Right lung (tissue), 10 donors: ENCODE data around the gene JUNB. TPM values are rescaled to one million over a fixed set of nuclear protein-coding genes. Genes with fewer than 3 reads are reported as not detected.

ENCODE experiments used
- DNase-seq, 2 donors: peaks; one replicate each; pipeline ENCODE4 v3.0.0-alpha.2; 2013
- long read RNA-seq, 8 donors: transcript quantifications; one replicate each; lab custom pipeline, GENCODE V29; 2026
- polyA plus RNA-seq, 5 donors: library from polyadenylated mRNA; unstranded; fragments of 120-200 nt; gene quantifications; one replicate each; pipeline versions ENCODE4 v1.2.1 to v1.2.3, GENCODE V29; 2013; ENCODE audit warnings: inconsistent platforms in 1 of 5, low replicate concordance in 1 of 5; ENCODE audit not compliant: insufficient read length in 5 of 5, insufficient read depth in 1 of 5

JUNB gene
- 100 to 1,000 TPM in 1 of 5 donors, 10 to 100 TPM in 4; 14.8 to 132 (median 48.0) TPM for polyA plus RNA-seq
- long read RNA-seq, donor 1, transcript JUNB-201 (1 exons, 1,820 nt): major isoform, 133 of 133 reads
- long read RNA-seq, donor 1, partial matches to known transcripts: 0 of 133 reads
- long read RNA-seq, donor 1, other reads (novel, unspliced or antisense): 0 of 133 reads
- long read RNA-seq, donor 2, transcript JUNB-201 (1 exons, 1,820 nt): major isoform, 148 of 148 reads
- long read RNA-seq, donor 2, partial matches to known transcripts: 0 of 148 reads
- long read RNA-seq, donor 2, other reads (novel, unspliced or antisense): 0 of 148 reads
- long read RNA-seq, donor 3, transcript JUNB-201 (1 exons, 1,820 nt): major isoform, 50 of 134 reads
- long read RNA-seq, donor 3, partial matches to known transcripts: 0 of 134 reads
- long read RNA-seq, donor 3, other reads (novel, unspliced or antisense): 84 of 134 reads
- long read RNA-seq, donor 4, transcript JUNB-201 (1 exons, 1,820 nt): major isoform, 48 of 48 reads
- long read RNA-seq, donor 4, partial matches to known transcripts: 0 of 48 reads
- long read RNA-seq, donor 4, other reads (novel, unspliced or antisense): 0 of 48 reads
- long read RNA-seq, donor 5, transcript JUNB-201 (1 exons, 1,820 nt): major isoform, 178 of 178 reads
- long read RNA-seq, donor 5, partial matches to known transcripts: 0 of 178 reads
- long read RNA-seq, donor 5, other reads (novel, unspliced or antisense): 0 of 178 reads
- long read RNA-seq, donor 6, transcript JUNB-201 (1 exons, 1,820 nt): major isoform, 128 of 128 reads
- long read RNA-seq, donor 6, partial matches to known transcripts: 0 of 128 reads
- long read RNA-seq, donor 6, other reads (novel, unspliced or antisense): 0 of 128 reads
- long read RNA-seq, donor 7, transcript JUNB-201 (1 exons, 1,820 nt): major isoform, 169 of 169 reads
- long read RNA-seq, donor 7, partial matches to known transcripts: 0 of 169 reads
- long read RNA-seq, donor 7, other reads (novel, unspliced or antisense): 0 of 169 reads
- long read RNA-seq, donor 8, transcript JUNB-201 (1 exons, 1,820 nt): major isoform, 43 of 43 reads
- long read RNA-seq, donor 8, partial matches to known transcripts: 0 of 43 reads
- long read RNA-seq, donor 8, other reads (novel, unspliced or antisense): 0 of 43 reads

DNA sequence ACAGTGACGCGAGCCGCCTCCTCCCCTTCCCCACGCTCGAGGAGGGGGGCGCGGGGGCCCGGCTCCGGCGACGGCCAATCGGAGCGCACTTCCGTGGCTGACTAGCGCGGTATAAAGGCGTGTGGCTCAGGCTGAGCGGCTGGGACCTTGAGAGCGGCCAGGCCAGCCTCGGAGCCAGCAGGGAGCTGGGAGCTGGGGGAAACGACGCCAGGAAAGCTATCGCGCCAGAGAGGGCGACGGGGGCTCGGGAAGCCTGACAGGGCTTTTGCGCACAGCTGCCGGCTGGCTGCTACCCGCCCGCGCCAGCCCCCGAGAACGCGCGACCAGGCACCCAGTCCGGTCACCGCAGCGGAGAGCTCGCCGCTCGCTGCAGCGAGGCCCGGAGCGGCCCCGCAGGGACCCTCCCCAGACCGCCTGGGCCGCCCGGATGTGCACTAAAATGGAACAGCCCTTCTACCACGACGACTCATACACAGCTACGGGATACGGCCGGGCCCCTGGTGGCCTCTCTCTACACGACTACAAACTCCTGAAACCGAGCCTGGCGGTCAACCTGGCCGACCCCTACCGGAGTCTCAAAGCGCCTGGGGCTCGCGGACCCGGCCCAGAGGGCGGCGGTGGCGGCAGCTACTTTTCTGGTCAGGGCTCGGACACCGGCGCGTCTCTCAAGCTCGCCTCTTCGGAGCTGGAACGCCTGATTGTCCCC is at the start of gene JUNB:
TSS of gene JUNB (plus strand) at position 142 of the 706 bp plus-strand sequence. CDS start at position 428, 286 bp downstream.
- DNase-seq: peak; percentile 95 to 96

DNA sequence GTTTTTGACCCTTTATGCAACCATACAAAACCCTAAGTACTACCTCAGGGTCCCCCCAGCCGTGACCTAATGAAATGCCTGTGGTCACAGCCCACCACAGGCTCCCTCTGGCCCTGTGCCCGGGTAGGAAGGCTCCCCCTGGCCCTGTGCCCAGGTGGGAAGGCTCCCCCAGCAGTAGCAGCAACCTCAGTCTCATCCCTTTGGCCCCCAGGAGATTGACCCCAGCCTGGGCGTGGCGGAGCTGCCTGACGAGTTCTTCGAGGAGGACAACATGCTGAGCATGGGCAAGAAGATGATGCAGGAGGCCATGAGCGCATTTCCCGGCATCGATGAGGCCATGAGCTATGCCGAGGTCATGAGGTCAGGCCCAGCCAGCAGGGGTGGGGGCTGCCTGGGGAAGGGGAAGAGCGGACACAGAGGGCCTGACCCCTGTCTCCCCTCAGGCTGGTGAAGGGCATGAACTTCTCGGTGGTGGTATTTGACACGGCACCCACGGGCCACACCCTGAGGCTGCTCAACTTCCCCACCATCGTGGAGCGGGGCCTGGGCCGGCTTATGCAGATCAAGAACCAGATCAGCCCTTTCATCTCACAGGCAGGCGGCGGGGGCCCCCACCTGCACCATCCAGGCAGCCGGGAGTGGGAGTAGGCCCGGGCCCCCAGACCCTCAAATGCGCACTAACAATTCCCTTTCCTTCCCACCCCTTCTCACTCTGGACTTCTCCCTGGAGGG is 46.0 kb upstream of the JUNB start:
- DNase-seq: no peak

DNA sequence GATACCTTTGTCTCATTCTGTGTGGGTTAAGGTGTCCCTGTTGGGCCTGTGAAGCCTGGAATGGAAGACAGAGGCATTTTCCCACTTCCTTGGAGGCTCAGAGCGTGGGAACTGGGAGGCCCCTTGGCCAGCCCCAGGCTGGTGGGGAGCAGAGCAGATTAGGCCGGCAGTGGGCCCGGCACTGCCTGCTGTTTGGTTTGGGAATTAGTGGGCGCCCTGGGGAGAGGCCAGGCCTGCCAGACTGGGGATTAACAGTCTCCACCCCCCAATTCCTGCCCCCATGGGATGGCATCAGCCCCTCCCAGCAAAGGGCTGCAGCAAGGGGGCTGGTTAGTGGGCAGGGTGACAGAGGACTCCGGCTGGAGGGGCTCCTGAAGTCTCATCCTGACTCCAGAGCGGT is 42.8 kb upstream of the JUNB start:
- DNase-seq: no peak

DNA sequence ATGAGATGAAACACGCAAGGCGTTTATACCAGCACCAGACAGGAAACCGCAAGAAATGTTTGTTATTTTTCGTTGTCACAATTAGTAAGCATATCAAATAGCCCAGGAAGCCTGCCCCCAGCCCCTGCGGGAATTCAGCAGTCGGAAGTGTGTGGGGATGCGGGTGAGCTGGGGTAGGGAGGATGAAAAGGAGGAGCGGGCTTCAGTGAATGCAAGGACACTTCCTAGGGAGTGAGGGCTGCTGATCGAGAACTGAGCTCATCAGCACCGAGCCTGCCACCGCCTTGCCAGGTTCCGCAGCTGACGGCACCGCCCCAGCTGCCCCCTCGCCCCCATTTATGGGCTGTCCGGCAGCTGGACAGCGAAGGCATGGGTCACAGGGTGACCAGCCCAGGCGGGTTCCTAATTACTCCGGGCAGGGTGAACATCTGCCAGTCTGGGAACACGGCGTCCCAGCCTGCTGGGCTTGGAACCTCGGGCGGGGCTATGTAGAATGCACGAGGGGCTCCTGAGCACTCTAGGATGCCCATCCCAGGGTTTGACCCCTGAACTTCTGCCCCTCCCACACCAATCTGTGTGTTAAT is 41.3 kb upstream of the JUNB start:
- no peak for DNase-seq

DNA sequence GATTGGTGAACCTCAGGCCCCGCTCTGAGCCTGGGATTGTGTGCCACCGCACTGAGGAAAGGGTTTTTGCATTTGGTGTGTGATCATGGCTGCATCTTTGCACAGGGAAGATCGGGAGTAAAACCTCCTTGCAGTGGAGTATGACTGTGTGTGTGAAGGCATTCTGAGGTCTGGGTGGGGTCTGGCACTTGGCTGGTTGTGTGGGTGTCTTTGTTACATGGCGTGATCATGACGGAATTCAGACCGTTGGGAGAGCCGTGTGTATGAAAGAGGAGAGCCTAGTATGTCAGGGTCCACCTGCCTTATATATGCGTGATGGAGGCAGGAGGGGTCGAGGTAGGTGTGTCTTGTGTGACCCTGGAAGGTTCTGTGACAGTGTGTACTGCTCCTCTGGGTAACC is 40.4 kb upstream of the JUNB start:
- DNase-seq: no peak

DNA sequence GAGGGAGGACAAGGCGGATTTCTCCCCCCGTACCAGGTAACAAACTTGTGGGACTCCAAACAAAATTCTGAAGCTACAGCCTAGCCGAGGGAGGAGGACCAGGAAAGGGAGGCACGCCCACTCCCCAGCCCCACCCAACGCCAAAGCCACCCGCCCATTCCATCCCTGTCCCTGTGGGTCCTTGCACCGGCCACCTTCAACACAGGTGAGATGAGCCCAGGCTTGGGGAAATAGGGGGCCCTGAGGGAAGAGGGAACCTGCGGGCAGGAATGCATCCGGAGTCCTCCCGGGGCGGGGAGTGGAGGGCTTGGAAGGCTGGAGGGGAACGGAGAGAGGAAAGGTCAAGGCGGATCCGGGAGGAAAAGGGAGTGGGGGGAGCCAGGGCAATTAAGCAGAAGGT is 39.7 kb upstream of the JUNB start, which contains the start of gene BEST2:
TSS of gene BEST2 (plus strand) at position 157 of the 400 bp plus-strand sequence. CDS start 802 bp downstream, outside the sequence.
- DNase-seq: no peak

DNA sequence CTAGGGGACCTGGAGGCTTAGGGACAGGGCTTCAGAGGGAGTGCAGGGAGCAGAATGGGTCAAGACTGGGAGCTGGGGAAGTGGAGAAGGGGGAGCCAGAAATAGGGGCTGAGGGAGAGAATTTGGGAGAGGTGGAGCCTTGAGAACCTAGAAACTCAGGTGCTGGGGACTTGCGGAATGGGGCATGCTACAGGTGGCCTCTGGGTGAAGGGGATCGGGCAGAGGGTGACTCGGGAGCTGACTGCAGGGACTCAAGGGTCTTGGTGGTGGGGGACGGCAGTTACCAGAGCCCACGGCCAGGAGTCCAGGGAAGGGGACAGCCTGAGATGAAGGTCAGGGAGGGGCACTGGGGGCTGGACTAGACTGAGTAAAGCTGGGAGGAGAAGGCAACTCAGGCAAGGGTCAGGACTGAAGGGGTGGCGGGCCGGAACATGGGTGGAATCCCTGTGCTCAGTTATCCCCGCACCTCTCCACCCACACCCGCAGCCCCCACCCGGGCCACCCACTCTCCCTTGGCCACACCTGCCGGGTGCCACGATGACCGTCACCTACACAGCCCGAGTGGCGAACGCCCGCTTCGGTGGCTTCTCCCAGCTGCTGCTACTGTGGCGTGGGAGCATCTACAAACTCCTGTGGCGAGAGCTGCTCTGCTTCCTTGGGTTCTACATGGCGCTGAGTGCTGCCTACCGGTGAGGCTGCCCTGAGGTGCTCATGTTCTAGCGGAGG is 39.1 kb upstream of the JUNB start:
- no peak for DNase-seq

DNA sequence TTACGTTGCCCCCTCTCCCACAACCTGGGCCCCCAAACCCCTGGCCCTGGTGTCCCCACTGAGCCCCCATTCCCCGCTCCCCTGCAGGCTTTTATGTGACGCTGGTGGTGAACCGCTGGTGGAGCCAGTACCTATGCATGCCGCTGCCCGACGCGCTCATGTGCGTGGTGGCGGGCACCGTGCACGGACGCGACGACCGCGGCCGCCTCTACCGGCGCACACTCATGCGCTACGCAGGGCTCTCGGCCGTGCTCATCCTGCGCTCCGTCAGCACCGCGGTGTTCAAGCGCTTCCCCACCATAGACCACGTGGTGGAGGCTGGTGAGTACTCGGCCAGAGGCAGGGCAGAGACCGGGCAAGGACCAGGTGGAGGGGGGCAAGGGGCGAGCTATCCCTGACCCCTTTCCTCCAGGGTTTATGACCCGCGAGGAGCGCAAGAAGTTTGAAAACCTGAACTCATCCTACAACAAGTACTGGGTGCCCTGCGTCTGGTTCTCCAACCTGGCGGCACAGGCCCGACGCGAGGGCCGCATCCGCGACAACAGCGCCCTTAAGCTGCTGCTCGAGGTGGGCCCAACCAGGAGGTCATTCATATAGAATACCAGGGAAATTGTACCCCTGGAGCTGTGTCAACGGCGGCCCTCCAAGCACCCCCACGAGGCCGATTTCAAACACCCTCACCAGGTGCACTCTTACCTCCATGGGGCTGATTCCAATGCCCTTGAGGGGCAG is 36.7 kb upstream of the JUNB start:
- no peak for DNase-seq

DNA sequence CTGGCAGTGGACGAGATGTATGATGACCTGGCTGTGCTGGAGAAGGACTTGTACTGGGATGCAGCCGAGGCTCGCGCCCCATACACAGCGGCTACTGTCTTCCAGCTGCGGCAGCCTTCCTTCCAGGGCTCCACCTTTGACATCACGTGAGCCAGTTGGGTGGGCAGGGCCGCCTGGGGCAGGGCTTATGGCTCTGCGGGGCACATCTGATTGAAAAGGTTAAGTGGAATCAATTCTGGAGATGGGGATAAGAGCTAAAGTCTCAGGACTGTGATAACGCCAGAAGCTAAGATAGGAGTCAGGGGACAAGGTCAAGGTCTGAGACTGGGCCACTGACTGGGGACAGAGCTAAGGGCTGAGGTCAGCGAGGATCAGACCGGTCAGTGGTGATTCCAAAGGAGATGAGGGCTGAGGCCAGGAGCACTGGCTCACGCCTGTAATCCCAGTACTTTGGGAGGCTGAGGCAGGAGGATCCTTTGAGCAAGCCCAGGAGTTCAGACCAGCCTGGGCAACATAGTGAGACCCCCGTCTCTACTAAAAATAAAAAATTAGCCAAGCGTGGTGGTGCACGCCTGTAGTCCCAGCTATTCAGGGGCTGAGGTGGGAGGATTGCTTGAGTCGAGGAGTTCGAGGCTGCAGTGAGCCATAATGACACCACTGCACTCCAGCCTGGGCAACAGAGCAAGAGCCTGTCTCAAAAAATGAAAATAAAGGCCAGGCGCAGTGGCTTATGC is 35.0 kb upstream of the JUNB start:
- DNase-seq: no peak

DNA sequence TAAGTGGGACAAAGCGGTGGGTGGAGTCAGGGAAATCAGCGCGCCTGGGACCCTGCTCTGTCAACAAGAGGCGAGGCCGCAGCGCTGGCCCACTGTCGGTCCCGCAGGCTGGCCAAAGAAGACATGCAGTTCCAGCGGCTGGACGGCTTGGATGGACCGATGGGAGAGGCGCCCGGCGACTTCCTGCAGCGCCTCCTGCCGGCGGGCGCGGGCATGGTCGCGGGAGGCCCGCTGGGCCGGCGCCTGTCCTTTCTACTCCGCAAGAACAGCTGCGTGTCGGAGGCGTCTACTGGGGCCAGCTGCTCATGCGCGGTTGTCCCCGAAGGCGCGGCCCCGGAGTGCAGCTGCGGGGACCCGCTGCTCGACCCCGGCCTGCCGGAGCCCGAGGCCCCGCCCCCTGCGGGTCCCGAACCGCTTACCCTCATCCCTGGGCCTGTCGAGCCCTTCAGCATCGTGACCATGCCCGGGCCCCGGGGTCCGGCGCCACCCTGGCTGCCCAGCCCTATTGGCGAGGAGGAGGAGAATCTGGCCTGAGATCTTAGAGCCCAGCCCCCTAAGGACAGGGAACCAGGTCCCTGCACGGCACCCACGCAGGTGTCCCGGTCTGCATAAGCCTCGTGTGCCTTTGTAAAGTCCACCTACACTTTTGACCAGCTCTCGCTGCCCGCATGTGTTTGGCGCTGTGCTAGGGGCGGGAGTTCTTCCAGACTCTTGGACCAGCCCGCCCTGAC is 33.6 kb upstream of the JUNB start:
- peak in 1 of 2 donors; percentile 58 for DNase-seq

DNA sequence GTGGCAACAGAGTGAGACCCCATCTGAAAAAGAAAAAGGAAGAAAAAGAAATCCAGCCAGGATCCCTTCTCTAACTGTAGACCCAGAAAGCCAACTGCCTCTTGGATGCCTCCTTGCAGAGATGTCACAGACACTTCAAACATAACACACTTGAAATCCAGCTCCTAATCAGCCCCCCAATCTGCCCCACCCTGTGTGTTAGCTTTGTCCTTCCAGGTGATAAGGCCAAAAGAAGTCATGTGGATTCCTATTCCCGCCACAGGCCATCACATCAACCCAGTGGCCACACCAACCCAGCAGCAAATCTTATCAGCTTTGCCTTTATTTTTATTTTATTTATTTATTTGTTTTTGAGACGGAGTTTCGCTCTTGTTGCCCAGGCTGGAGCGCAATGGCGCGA is 31.6 kb upstream of the JUNB start:
- no peak for DNase-seq

DNA sequence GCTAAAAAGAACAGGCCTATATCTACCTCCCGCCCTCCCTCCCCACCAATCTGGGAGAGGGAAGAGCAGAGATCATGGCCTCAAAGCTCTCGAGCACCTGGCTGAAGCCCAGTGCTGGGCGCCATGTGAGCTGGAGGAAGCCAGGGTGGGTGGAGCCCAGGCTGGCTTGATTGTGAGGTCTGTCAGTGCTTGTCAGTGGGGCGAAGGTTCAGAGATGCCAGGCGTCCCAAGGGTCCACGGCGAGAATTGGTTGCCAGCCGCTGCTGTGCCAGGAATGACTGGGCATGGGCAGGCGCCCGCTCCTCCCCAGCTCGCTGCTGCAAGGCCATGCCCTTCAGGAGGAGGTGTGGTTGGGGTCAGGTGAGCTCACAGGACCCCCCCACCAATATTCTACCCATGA is 28.2 kb upstream of the JUNB start:
- DNase-seq: no peak

DNA sequence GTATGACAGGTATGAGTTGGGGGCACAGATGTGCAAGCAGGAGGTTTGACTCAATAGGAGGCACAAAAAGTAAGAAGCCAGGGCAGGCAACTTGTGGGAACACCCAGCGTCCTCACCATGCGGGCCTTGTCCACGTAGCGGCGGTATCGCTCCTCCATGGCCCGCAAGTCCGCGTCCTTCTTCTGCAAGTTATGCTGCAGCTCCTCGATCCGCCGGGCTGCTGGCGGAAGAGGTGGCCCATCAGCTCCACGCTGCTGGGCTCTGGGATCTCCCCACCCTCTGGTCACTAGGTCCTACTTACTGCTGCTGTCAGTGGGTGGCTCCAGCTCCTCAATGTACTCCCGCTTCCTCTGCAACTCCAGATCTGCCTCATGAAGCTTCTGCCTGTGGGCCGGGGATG is 26.6 kb upstream of the JUNB start:
- DNase-seq: no peak

DNA sequence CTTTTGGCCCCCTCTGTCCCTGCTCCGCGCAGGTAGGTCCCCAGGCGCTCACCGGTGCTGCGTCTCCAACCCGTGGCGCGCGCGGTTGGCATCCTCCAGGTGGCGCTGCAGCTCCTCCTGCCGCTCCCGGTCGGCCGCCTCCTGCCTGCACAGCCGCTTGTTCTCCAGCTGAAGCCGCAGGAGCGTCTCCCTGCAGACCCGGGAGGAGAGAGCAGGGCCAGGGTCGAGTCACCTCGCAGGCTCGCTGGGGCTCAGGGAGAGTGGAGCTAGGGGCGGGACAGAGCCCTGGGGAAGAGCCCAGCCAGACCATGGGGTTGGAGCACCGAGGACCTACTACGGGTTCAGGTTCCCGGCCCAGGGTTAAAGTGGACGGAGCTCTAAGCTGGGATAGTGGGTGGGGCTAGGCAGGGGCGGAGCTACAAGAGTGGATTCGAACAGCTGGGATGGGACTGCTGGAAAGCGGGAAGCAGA is 25.2 kb upstream of the JUNB start:
- DNase-seq: peak; percentile 49 to 71

DNA sequence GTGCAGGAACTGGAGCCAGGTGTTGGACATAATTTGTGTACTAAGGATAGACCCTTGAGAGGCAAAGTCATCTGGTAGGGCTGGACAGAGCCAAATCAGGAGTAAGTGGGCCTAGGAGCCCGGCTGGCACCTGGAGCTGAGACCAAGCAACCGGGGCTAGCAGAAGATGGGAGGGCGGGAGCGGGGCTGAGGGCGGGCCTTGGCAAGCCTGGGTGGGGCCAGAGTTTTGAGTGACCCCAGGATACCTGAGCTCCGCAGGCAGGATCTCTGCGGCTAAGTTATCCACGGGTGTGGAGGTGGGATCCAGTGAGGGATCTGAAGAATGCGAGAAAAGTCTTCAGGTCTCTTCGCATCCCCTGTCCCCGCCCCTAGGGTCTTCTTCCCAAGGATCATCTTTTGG is 24.1 kb upstream of the JUNB start:
- DNase-seq: no peak

DNA sequence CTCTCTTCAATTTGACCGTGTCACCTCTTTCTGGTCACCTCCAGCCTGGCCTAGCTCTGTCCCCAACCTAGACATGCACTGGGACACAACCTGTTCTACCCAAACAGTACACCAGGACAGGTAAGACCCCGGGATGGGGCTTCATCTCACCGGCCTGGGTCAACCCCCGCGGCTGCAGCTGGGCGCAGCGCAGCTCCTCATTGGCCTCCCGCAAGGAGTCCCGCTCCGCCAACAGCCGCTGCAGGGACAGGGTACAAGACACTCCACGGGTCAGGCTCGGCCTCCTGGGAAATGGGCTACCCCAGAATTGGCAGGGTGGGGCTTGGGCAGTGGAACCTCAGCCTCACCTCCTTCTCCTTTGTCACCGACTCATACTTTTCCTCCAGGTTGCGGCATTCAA is 23.6 kb upstream of the JUNB start:
- DNase-seq: no peak

DNA sequence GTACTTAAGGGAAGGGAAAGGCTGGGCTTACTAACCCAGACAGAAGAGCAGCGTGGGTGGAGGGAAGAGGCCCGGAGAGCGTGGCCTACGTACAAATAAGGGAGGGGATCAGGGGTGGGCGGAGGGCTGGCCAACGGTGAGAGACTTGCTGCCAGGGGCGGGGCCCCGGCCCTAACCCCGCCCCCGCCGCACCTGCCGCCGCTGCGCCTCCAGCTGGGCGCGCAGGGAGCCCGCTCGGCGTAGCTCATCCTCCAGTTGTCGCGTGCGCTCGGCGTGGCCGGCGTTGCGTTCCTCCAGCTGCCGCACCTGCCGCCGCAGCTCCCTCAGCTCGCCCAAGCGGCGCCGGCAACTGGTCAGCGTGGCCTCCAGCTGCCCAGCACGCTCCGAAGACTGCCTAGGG is 21.6 kb upstream of the JUNB start:
- no peak for DNase-seq
